Endothelial cell (in vitro differentiated cells): ENCODE data around the gene EZH1. TPM values are rescaled to one million over a fixed set of nuclear protein-coding genes. Genes with fewer than 3 reads are reported as not detected.

Source experiments
- DNase-seq: peaks from one replicate; pipeline ENCODE4 v3.0.0; 2021; ENCODE audit warnings: low spot score
- H3K27ac Mint-ChIP-seq: one replicate; pipeline ENCODE4 v1.8.0; 2021; ENCODE audit warnings: mixed read lengths, inconsistent platforms; ENCODE audit not compliant: unreplicated experiment
- H3K27me3 Mint-ChIP-seq: one replicate; pipeline ENCODE4 v1.8.0; 2021; ENCODE audit warnings: mild to moderate bottlenecking, moderate library complexity, mixed read lengths, inconsistent platforms; ENCODE audit not compliant: unreplicated experiment
- H3K36me3 Mint-ChIP-seq: one replicate; pipeline ENCODE4 v1.8.0; 2021; ENCODE audit warnings: mild to moderate bottlenecking, low read depth, mixed read lengths, inconsistent platforms; ENCODE audit not compliant: unreplicated experiment
- H3K4me1 Mint-ChIP-seq: one replicate; pipeline ENCODE4 v1.8.0; 2021; ENCODE audit warnings: mild to moderate bottlenecking, mixed read lengths, inconsistent platforms; ENCODE audit not compliant: unreplicated experiment
- H3K4me3 Mint-ChIP-seq: one replicate; pipeline ENCODE4 v1.8.0; 2021; ENCODE audit warnings: mild to moderate bottlenecking, mixed read lengths, inconsistent platforms; ENCODE audit not compliant: unreplicated experiment
- H3K9me3 Mint-ChIP-seq: one replicate; pipeline ENCODE4 v1.8.0; 2021; ENCODE audit warnings: mixed read lengths, inconsistent platforms; ENCODE audit not compliant: unreplicated experiment
- CTCF ChIP-seq: fragments of 200-600 bp; sonication (generic); IDR thresholded peaks from one replicate; pipeline ENCODE4 v1.5.0; 2021; ENCODE audit warnings: antibody characterized with exemption; ENCODE audit not compliant: unreplicated experiment
- total RNA-seq: library from RNA; stranded (reverse); fragmentation: NEBNext Ultra II Directional; extraction: Animal tissue kit (Norgen Biotek cat#: 25700); gene quantifications from one replicate; pipeline ENCODE4 v1.2.1, GENCODE V29; 2021; ENCODE audit not compliant: unreplicated experiment

Gene EZH1
- total RNA-seq, 1 donor from 2014 or later, result 31.7 TPM

GRCh38 chr17:42698736-42699414 lies 46.0 kb downstream of the EZH1 start:
- no peak overlapping the region for H3K27ac Mint-ChIP-seq

GRCh38 chr17:42697108-42697811 lies 47.6 kb downstream of the EZH1 start:
- Mint-ChIP-seq H3K4me3 (no peak overlapping the region), H3K27ac (no peak overlapping the region), H3K36me3 (peaks cover 14% of the 10 kb centered on the region), H3K9me3 (no peaks in the 10 kb centered on the region), H3K4me1 (peaks cover 8% of the 10 kb centered on the region), H3K27me3 (peaks cover 7% of the 10 kb centered on the region)
- TF ChIP-seq CTCF, result no peak
- DNase-seq, result no peak

More at GRCh38 chr17:42698736-42699414, 46.0 kb downstream of the EZH1 start:
- Mint-ChIP-seq H3K4me1 (peaks cover 3% of the 10 kb centered on the region), H3K4me3 (no peak overlapping the region), H3K36me3 (peaks cover 24% of the 10 kb centered on the region), H3K27me3 (peaks cover 10% of the 10 kb centered on the region), H3K9me3 (no peaks in the 10 kb centered on the region)
- no peak for DNase-seq
- no peak for TF ChIP-seq CTCF

GRCh38 chr17:42695500-42695899 lies 49.3 kb downstream of the EZH1 start:
- peaks cover 14% of the 10 kb centered on the region for H3K36me3 Mint-ChIP-seq
- H3K9me3 Mint-ChIP-seq, result no peaks in the 10 kb centered on the region
- no peak overlapping the region for H3K27ac Mint-ChIP-seq
- TF ChIP-seq CTCF, result no peak
- peaks cover 10% of the 10 kb centered on the region for H3K27me3 Mint-ChIP-seq
- H3K4me1 Mint-ChIP-seq, result peaks cover 24% of the 10 kb centered on the region
- no peak for DNase-seq
- H3K4me3 Mint-ChIP-seq, result no peak overlapping the region

- no peak for DNase-seq
- H3K4me1 Mint-ChIP-seq, result peaks cover 26% of the 10 kb centered on the region
These were observed 50.3 kb downstream of the EZH1 start for GRCh38 chr17:42694524-42694923.

More at GRCh38 chr17:42694524-42694923, 50.3 kb downstream of the EZH1 start:
- peaks cover 14% of the 10 kb centered on the region for H3K36me3 Mint-ChIP-seq
- no peak for TF ChIP-seq CTCF
- no peak overlapping the region for H3K27ac Mint-ChIP-seq
- H3K9me3 Mint-ChIP-seq, result no peaks in the 10 kb centered on the region
- H3K4me3 Mint-ChIP-seq, result no peak overlapping the region
- peaks cover 9% of the 10 kb centered on the region for H3K27me3 Mint-ChIP-seq
